ENCODE data around the gene CLCN6. TPM values are rescaled to one million over a fixed set of nuclear protein-coding genes. Genes with fewer than 3 reads are reported as not detected.
A peak's percentile ranks its signal among the peaks of the same experiment; 100 is the strongest.

Gene CLCN6
- total and polyA plus RNA-seq, 10 of the 15 experiments (the other 5 are each of a cell fraction or from before 2014, with no cell fraction given), result 2.2 to 20.9 (median 10.2) TPM

- TF ChIP-seq CUX1 (IDR thresholded peaks at IDR 0.05; ENCODE audit: insufficient replicate concordance, low read depth, low read length), result no peak
- no peak for TF ChIP-seq BHLHE40 (IDR thresholded peaks at IDR 0.05; ENCODE audit: borderline replicate concordance in 1 of 2, low read depth in 2 of 2, low read length in 1 of 2)
- no peak for TF ChIP-seq TCF12 (IDR thresholded peaks at IDR 0.05; ENCODE audit: low read depth, low read length)
- TF ChIP-seq SMC3 (IDR thresholded peaks at IDR 0.05; ENCODE audit: borderline replicate concordance, low read length), result no peak
- TF ChIP-seq HDAC2 (IDR thresholded peaks at IDR 0.05), result no peak
- no peak for TF ChIP-seq SPI1 (IDR thresholded peaks at IDR 0.05; ENCODE audit: borderline replicate concordance, insufficient read depth, low read depth, low read length)
Measured at GRCh38 chr1:11787251-11787803, 18.7 kb upstream of the CLCN6 start (continued).

GRCh38 chr1:11787804-11788436, 18.1 kb upstream of the CLCN6 start:
- ChIA-PET CTCF (interaction anchor here (4.9 kb wide), 1 partner anchor 9 kb away, joined by 24 read pairs; no protein-coding TSS in a partner anchor), RAD21 (ENCODE audit: unreplicated experiment) (no interaction called here), POLR2A (no interaction called here), SMC1A (ENCODE audit: uncharacterized antibody, unreplicated experiment) (no interaction called here)
- H3K9me3 ChIP-seq (replicated peaks; ENCODE audit: control insufficient read depth, insufficient read depth, low read length), result no peaks in the 10 kb centered on the region
- H3K36me3 ChIP-seq (ENCODE audit: control insufficient read depth in 2 of 2, insufficient read depth in 2 of 2, low read length in 1 of 2), result no peaks in the 10 kb centered on the region
- intact Hi-C loops (cut with micrococcal nuclease; ENCODE audit: unreplicated experiment), result loop anchor here (5.0 kb wide), 1 partner anchor 104 kb away; no protein-coding TSS in a partner anchor
- no peak overlapping the region for H3K9ac ChIP-seq (ENCODE audit: control insufficient read depth, insufficient read depth, low read length)
- no peaks in the 10 kb centered on the region for H4K20me1 ChIP-seq (ENCODE audit: control insufficient read depth, insufficient read depth)
- no peak overlapping the region for H3K27ac ChIP-seq (ENCODE audit: control insufficient read depth, insufficient read depth)
- no TSS peak for BruUV-seq (replicated peaks)
- no peak overlapping the region for H2AFZ ChIP-seq (ENCODE audit: control insufficient read depth, low read depth, low read length)
- H3K4me1 ChIP-seq (ENCODE audit: control insufficient read depth, insufficient read depth, low read length), result peaks cover 4% of the 10 kb centered on the region; the same call in 1 of the 2 replicates
- no peak overlapping the region for H3K4me2 ChIP-seq (ENCODE audit: control insufficient read depth, insufficient read depth)
- no peaks in the 10 kb centered on the region for H3K79me2 ChIP-seq (ENCODE audit: control insufficient read depth, insufficient read depth, low read length)
- WGBS (ENCODE audit: insufficient coverage, insufficient replicate concordance, low lambda C conversion rate, missing lambda C conversion rate), result 86% methylated on average over 14 of the region's 14 CpGs
- H3K27me3 ChIP-seq (replicated peaks in 1 of 2; ENCODE audit: control insufficient read depth in 2 of 2, insufficient read depth in 2 of 2, low read length in 1 of 2), result no peaks in the 10 kb centered on the region
- DNase-seq (ENCODE audit: low read depth, low spot score), result no peak
- H3K4me3 ChIP-seq, result no peak overlapping the region
- in situ Hi-C loops (cut with MboI), result no loop called here
- no peak for ATAC-seq
- peak; percentile 5 for TF ChIP-seq POLR2A (IDR thresholded peaks at IDR 0.05; ENCODE audit: low read depth, low read length)
- no peak for TF ChIP-seq IKZF1 (conservative IDR thresholded peaks at IDR 0.05)
- FAIRE-seq, result no peak
